Stimulated activated naive CD8-positive, alpha-beta T cell treated with anti-CD3 and anti-CD28 coated beads, Interleukin-15, Interleukin-2, amounts not matched to agents 100 U/mL and 50 U/mL, for 24 hours (primary cell): ENCODE data around the gene L3MBTL4.
A peak's percentile ranks its signal among the peaks of the same experiment; 100 is the strongest.

Experiments used
- ATAC-seq: fragments of 150-1000 bp; cut with Tn5 transposase; one replicate; pipeline ENCODE4 v1.10.0; 2021
- DNase-seq: peaks from one replicate; pipeline ENCODE4 v3.0.0; 2021

The L3MBTL4 gene

GRCh38 chr18:6251084-6251483, 163.6 kb downstream of the L3MBTL4 start:
- ATAC-seq: no peak
- no peak for DNase-seq

GRCh38 chr18:6249788-6250187, 164.9 kb downstream of the L3MBTL4 start:
- DNase-seq (no peak), ATAC-seq (no peak)

- ATAC-seq: no peak
- no peak for DNase-seq
Measured at GRCh38 chr18:6249170-6249569, 165.5 kb downstream of the L3MBTL4 start.

GRCh38 chr18:6248017-6248416, 166.7 kb downstream of the L3MBTL4 start:
- ATAC-seq (no peak), DNase-seq (no peak)

GRCh38 chr18:6242004-6242403, 172.7 kb downstream of the L3MBTL4 start:
- ATAC-seq (no peak), DNase-seq (no peak)

- no peak for DNase-seq
- no peak for ATAC-seq
Measured at GRCh38 chr18:6239716-6240115, 175.0 kb downstream of the L3MBTL4 start.

GRCh38 chr18:6236258-6236657, 178.5 kb downstream of the L3MBTL4 start:
- no peak for DNase-seq
- ATAC-seq: no peak

- DNase-seq (no peak), ATAC-seq (no peak)
Measured at GRCh38 chr18:6222271-6222670, 192.4 kb downstream of the L3MBTL4 start.

- ATAC-seq: no peak
- DNase-seq: no peak
Measured at GRCh38 chr18:6221602-6222014, 193.1 kb downstream of the L3MBTL4 start.

- no peak for DNase-seq
- no peak for ATAC-seq
Measured at GRCh38 chr18:6220129-6220528, 194.6 kb downstream of the L3MBTL4 start.

GRCh38 chr18:6219116-6219717, 195.5 kb downstream of the L3MBTL4 start:
- peak; percentile 5 for DNase-seq

GRCh38 chr18:6215888-6216287, 198.8 kb downstream of the L3MBTL4 start:
- ATAC-seq: no peak
- DNase-seq: no peak

More at GRCh38 chr18:6219116-6219717, 195.5 kb downstream of the L3MBTL4 start:
- no peak for ATAC-seq

GRCh38 chr18:6211174-6211504, 203.6 kb downstream of the L3MBTL4 start:
- no peak for DNase-seq

GRCh38 chr18:6210349-6211173, 204.2 kb downstream of the L3MBTL4 start:
- no peak for ATAC-seq
- DNase-seq: no peak

More at GRCh38 chr18:6211174-6211504, 203.6 kb downstream of the L3MBTL4 start:
- ATAC-seq: no peak

- ATAC-seq: no peak
- DNase-seq: no peak
Measured at GRCh38 chr18:6207941-6208340, 206.8 kb downstream of the L3MBTL4 start.

- no peak for DNase-seq
- ATAC-seq: no peak
Measured at GRCh38 chr18:6207116-6207515, 207.6 kb downstream of the L3MBTL4 start.

- no peak for ATAC-seq
- no peak for DNase-seq
Measured at GRCh38 chr18:6205706-6206105, 209.0 kb downstream of the L3MBTL4 start.

- ATAC-seq (no peak), DNase-seq (no peak)
Measured at GRCh38 chr18:6204476-6204875, 210.2 kb downstream of the L3MBTL4 start.

- DNase-seq (no peak), ATAC-seq (no peak)
Measured at GRCh38 chr18:6203791-6204190, 210.9 kb downstream of the L3MBTL4 start.

- ATAC-seq (no peak), DNase-seq (no peak)
Measured at GRCh38 chr18:6202861-6203260, 211.8 kb downstream of the L3MBTL4 start.

GRCh38 chr18:6200204-6200774, 214.4 kb downstream of the L3MBTL4 start:
- no peak for ATAC-seq
- DNase-seq: no peak

GRCh38 chr18:6199777-6200176, 214.9 kb downstream of the L3MBTL4 start:
- DNase-seq (no peak), ATAC-seq (no peak)

GRCh38 chr18:6198585-6198984, 216.1 kb downstream of the L3MBTL4 start:
- DNase-seq: no peak
- ATAC-seq: no peak

GRCh38 chr18:6194640-6195039, 220.1 kb downstream of the L3MBTL4 start:
- DNase-seq (no peak), ATAC-seq (no peak)
